CD4-positive, alpha-beta T cell treated with Interleukin-17A for 1 hour (primary cell): ENCODE results near the gene GPATCH8.
"Not testable (repeated sequence)": the region's sequence is repeated elsewhere in the genome, so short reads cannot be mapped to it uniquely, and the experiment has no call there.

Experiments used
- DNase-seq: peaks from one replicate; pipeline ENCODE4 v3.0.0-alpha.2; 2020

Gene GPATCH8

DNA sequence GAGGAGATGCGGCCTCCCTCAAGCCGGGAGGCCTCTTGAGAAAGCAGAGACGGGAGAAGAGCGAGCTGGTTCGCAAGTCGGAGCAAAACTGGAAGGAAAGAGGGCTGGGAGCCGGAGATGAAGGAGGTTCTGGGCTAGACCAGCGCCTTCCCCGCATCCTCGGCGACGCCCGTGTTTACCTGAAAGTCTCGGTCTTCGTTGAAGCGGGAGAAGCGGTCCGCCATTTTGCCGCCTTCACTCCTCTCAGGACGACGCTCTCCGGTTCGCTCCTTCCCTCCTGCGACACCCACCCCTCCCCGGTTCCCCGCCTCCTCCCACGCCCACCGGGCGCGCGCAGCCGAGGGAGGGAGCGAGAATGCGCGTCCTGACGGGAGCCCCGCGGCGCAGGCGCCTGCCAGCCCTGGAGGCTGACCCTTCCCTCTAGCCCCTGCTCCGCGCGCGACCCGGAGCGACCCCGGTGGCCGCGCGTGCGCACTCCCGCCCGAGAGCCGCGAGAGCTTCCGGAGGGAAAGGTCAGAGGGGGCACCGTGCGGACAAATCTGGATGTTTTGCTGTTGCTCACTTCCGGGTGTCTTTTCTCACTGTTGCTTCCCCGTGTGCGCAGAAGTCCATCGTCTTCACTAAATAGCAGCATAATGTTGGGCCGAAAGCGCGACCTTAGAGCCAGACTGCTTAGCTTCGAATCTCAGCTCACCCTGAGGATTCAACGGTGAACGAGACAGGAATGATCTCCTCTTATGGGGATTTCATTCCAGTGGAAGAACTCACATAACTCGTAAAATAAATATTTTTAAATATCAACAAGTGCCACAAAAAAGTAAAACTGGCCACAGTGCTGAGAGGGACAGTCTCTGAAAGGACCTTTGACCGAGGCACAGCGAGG is at the start of gene GPATCH8:
Gene GPATCH8, minus strand, starts transcription at position 260 of the 883 bp plus-strand sequence. Its CDS starts 36 bp downstream, at position 224.
- DNase-seq = peak; percentile 97

DNA sequence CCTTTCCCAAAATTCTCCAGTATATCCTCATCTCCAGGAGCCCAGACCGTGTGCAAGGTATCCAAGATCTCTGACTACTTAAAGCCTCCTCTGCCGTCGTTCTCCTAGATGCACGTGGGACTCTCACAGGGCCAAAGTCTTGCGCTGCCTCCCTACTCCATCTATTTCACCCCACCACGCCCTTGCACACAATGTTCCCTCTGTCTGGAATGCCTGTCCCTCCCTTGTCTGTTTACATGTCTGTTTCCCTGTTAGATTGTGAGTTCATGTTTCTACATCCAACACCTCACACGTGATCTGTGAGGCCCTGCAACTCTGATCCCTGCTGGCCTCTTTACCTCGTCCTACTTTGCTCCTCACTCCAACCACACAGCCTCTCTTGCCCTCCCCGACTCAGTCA is 49.2 kb upstream of the GPATCH8 start:
- DNase-seq = no peak

DNA sequence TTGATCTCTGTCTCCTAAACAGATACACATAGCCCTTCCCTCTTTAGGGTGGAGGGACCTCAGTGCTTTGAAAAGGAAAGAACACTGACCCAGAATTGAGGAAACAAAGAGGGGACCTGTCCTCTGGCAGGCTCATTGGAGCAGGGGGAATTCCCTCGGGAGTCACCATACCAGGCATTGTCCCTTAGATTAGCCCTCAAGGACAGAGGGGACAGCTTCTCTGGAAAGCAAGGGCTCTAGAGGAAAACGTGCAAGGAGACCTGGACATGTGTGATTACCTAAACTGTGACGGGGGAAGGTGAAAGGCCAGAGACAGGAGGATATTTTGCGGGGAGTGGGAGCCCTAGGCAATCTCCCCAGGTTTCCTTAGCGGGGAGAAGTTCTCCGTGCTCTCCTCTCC is 46.5 kb upstream of the GPATCH8 start:
- DNase-seq = no peak

DNA sequence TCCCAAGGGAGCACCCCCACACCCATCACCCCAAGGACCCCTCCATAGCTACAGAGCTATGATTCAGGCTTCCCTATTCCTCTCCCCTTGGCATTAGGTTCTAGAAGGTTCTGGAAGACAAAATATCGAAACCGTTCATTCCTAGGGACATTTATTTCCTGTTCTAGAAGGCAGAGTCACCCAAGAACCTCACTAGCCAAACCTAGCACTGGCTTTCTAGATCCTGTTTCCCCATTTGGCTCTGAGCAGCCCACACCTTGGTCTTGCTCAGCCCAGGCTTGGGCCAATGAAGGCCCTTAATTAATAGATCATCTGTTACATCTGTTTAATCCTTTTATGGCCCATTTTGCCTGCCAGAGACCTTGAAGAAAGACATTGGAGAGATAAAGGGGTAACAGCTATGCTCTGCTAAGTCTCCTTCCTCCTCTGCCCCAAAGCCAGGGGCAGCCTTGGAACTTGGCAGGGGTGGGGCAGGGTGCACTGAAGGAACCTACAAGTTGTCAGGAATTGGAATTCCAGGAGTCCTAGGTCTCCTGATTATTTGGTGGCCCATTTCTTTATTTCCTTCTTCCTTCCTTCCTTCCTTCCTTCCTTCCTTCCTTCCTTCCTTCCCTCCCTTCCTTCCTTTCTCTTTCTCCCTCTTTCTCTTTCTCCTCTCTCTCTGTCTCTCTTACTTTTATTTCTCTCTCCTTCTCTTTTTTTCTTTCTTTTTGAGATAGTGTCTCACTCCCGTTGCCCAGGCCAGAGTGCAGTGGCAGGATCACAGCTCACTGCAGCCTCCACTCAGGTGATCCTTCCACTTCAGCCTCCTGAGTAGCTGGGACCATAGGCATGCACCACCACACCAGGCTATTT is 45.4 kb upstream of the GPATCH8 start:
- no peak for DNase-seq

DNA sequence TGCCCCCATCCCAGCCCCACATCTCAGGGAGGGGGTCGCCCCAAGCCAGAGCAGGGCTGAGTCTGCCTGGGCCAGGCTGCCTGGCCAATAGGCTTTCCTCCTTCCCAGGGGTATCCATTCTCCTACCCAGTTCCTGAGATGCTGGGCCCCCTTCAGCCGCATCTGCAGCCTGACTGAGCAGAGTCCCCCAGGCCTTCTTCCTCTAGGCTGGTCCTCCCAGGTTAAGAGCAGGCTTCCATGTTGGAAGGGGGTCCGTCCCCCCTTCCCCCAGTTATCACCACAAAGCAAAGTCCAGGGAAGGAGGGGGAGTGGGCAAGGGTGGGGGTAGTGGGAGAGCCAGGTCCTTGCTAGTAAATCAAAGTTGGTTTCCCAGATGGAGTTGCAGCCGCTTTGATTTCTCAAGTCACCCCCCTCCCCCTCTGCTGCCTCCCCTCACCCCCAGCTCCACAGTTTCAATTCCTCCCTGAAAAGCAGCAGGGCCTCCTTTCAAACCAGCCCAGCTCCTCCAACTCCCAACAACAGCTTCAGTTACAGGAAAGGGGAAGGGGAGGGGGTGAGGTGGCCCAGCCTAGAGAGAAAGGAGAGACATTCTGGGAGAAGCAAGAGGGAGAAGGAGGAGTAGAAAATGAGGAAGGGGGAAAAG is 44.5 kb upstream of the GPATCH8 start:
- no peak for DNase-seq

DNA sequence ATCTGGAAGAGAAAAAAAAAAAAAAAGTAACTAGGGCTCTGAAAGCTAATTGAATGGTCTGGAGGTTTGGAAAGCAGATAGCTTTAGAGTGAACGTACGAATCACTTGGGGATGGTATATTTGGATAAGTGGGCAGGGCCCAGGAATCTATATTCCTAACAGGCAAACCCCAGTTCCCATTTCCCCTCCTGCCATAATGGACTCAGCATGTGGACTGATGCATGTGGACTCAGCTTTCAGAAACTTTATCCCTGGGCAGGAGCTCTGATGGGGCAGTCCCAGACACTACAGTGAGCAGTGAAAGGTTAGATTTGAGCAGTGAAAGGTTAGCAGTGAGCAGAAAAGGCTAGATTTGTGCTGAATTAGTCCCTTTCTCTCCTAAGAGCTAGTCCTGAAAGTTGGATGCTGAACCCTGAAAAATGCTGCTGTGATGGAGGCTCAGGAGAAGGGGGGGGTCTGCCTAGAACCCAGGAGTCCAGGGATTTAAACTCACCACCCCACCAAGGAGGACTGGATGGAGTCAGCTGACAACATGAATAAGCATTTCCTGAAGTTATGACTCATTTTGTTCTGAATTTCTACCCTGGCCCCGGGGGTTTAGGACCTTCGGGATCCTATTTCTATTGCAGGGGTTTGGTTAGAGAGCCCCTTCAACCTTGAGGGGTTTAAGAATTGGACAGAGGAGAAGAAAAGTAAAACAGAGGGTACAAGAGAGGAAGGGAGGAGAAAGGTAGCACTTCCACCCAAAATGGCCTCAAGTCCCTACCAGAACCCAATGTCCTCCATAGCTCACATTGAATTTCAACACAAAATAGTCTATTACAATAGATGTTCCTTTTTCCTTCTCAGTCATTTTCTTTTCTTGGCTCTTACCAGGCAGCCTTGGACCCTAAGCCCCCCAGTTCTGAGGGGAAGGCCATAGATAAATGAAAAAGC is 43.7 kb upstream of the GPATCH8 start:
- DNase-seq = no peak

DNA sequence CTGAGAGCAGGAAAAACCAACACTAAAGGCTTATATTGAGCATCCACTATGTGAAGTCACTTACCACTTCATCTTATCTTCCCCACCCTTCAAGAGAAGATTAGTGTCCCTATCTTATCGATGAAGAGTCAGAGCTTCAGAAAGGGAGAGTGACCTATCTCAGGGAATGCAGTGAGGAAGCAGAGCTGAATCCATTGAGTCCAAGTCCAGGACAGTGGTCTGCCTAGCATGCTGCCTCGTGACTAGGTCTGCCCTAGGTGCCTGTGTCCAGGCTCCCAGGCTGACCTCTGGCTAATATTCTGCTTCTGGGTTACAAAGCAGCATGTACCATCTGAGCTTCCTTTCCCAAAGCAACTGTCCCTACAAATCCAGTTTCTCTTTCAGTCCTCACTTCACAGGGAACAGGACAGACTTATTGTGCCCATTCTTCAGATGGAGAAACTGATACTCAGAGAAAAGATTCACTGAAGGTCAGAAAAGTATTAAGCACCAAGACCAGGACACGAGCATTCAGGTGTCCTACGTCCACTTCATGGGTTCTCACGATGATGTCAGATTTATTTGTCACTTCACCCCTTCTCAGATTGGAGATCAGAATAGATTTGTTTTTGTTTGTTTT is 40.8 kb upstream of the GPATCH8 start:
- no peak for DNase-seq

DNA sequence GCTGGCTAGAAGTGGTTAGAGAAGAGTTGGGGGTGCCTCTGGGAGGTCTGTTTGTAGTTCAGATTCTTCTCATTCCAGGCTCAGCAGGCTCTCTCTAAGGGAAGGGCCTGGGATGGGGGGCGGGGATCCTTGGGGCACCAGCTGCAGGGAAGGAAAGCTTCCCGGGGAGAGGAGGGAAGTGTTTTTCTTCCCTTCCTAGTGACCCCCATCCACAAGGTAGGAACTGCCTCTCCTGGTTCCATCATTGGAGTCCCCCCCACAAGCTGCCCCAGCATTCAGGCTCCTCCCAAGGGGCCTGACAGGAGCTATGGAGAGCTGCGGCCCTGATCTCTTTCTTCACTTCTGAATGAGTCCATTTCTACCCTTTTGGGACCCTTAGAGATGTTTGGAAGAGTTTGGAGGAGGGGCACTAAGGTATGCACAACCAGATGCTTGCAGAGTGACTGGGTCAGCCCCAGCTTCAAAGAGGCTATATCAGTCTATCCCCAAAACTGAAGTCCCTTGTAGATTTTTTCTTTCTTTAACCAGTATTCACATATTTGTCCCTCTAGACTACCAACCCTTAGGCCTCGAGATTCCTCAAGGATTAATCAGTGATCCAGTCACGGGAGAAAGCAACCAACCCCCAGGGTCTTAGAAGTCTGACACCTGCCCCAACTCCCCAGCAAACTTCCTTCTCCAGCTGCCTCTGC is 40.2 kb upstream of the GPATCH8 start:
- DNase-seq = no peak

DNA sequence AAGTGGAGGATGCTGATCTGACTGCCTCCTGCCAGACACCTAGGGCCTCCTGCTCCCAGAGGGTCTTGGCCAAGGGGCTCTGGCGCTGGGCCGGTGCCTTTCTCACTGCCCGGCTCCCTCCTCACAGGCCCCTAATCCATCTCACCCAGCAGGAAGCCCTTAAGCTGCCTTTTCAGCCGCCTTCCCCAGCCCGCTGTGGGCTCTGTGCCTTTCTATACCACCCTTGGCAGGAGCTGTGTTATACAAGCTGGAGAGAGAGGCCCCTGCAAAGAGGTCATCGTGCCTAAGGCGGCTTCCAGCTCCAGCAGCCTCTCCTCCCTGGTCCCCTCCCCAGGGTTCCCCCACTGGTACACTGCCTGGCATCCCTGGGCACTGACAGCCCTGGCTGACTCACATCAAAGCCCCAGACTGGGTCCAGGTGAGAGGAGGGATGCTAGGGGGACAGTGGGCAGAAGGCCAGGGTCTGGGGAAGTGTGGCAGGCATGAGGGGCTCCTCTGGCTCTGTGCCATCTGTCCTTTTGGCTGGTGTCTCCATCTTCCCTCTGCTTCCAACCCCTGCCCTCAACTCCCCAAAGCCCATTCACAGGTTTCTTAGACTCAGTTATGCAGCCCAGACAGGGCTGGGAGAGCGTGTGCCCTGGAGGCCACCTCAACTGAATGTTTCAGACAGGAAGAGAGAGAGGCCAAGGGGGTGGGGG is 38.8 kb upstream of the GPATCH8 start:
- DNase-seq = no peak

DNA sequence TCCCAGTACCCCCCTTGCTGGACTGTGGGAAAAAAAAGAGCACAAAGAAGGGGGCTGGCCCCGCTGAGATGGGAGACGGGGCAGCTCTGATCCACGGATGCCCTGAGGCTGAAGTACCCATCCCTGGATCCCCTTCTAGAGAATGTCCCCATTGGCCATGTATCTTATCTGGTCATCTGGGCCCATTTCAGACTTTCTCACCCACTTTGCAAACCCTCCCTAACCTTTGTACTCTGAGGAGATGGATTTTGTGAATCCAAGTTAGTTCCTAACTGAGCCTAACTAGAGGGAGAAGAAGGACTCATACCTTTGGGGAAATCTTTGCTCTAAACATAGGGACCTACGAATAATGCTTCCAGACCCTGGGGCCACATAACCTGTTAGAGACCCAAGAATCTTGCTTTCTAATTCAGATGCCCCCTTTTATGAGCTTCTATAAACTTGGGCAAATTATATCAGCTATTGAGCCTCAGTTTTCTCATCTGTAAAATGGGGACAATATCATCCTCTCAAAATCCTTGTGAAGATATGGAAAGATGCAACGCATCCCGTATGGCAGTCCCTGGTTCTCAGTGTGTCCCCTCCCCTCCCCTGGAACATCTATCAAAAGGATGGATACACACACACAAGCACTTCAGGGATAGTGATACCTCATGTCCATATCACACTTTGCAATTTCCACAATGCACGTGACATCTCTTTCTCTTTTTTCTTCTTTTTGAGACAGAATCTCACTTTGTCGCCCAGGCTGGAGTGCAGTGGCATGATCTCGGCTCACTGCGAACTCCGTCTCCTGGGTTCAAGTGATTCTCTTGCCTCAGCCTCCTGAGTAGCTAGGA is 37.3 kb upstream of the GPATCH8 start:
- no peak for DNase-seq

DNA sequence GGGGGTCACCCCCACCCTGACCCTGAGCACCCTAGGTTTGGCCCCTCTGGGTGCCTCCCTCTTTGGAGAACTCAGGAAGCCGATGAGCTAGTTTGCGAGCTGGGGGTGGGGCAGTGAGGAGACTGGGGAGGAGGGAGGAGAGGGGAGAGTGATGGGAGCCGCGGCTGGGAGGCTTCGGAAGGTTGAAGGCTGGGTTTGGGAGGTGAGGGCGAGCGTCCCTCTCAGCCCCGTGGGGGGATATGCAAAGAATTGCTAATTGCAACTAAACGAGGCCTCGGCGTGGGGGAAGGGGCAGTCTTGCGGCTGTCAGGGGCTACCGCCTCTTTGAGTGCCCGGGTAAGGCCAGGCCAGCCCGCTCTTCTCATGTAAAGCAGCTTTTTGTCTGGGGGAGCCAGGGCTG is 36.5 kb upstream of the GPATCH8 start:
- DNase-seq = no peak

DNA sequence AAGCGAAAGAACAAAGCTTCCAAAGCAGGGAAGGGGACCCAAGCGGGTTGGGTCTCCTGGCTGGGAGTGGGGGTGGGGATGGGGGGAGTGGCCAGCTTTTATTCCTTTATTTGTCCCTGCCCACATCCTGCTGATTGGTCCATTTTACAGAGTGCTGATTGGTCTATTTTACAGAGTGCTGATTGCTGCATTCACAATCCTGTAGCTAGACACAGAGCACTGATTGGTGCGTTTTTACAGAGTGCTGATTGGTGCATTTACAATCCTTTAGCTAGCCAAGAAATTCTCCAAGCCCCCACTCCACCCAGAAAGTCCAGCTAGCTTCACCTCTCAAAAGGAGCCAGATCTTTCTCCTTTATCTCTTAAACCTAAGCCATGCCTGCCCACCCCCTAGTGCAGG is 34.7 kb upstream of the GPATCH8 start:
- not testable (repeated sequence) for DNase-seq

DNA sequence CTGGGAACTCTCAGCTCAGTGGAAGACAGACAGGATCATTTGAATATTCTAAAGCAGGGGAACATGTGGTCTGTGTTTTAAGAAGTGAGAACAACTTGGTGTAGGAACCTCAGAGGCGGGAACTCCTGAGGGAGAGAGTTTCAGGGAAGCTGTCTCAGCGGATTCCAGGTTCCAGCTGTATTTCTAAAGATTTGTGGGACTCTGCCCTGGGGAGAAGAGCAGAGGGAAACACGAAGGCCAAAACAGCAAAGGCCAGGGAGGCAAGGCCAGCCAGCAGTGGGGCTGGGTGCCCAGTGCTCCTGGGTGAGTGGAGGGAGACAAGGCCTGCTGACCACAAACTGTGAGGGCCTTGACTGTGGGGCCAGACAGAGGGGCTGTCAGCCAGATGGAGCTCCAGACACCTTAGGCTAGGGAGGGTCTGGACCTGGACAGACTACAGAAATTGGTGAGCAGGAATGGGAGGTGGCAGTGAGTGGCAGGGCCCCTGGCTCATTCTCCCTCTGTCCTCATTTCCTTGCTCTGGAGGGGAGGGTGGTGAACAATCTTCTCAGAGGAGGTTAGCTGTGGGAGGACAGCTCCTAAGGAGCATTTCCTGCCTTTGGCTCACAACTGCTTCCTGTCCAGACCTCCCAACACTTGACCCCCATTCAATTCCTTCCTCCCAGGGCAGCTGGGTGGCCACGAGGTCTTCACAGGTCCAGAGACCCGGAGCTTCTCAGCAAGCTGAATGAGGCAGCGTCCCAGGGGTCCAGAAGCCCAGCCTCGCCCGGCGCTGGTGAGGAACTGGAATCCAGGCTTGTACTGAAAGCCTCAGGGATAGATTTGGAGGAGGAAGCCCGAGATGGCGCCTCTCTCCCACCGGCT is 33.1 kb upstream of the GPATCH8 start:
- DNase-seq = no peak

DNA sequence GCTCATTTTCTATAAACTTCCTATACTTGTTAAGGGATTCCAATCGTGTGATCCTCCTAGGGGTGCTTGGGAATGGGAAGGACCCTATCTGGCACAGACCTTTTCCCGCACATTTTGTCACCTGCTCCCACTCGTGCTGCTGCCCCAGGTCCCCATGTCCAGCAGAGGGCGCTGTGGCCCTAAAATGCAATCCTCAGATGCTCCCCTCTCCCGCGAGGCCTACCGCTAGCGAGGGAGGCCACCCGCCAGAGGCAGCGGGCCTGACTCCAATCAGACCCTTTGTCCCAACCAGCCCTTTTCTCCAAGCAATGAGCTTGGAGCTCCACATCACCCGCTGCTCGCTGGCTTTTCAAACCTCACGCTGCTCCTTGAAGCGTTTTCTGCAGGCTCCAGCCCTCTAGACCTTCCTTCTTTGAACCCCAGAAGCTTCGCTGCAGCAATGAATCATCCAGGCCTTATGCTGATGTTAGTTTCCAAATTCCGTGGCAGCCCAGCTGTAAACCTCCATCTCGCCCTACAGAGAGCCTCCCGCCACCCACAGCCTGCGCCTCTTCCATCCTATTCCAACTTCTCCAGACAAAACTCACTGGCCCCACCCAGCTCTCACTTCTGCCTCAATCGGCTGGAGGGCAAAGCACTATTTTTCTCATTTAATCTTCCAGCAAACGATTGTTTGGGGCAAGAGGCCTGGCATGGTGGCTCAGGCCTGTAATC is 30.5 kb upstream of the GPATCH8 start:
- peak; percentile 81 for DNase-seq

DNA sequence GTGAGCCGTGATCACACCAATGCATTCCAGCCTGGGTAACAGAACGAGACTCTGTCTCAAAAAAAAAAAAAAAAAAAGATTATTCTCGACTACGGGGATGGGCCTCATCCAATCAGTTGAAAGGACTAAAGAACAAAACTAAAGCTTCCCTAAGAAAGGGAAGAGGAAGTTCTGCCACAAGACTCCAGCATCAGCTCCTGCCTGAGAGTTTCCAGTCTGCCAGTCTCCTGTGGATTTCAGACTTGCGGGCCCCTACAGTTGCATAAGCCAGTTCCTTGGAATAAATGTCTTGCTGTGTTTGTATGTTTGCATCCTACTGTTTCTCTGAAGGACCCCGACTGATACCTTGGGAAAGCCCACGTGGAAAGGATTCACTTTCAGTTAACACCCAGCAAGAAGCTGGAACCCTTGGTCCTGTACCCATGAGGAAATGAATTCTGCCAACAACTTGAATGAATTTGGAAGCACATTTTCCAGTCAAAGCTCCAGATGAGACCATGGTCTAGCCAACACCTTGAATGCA is 27.8 kb upstream of the GPATCH8 start:
- DNase-seq = no peak

DNA sequence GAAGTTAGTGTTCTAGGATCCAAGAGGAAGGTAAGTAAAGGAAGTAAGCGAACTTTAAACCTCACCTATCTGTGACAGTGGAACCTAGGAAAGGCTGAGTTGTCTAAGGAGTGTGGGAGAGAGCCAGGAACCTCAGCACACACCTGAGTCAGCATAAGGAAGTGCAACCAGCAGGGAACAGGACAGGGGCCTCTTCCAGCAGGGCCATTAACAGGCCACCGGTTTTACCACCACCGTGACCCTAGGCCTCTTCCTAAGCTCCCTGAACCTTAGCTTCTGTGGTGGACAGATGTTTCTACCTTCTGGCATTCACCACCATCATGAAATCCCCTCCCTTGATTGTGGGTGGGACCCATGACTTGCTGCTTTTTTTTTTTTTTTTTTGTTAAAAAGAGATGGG is 26.7 kb upstream of the GPATCH8 start:
- no peak for DNase-seq

DNA sequence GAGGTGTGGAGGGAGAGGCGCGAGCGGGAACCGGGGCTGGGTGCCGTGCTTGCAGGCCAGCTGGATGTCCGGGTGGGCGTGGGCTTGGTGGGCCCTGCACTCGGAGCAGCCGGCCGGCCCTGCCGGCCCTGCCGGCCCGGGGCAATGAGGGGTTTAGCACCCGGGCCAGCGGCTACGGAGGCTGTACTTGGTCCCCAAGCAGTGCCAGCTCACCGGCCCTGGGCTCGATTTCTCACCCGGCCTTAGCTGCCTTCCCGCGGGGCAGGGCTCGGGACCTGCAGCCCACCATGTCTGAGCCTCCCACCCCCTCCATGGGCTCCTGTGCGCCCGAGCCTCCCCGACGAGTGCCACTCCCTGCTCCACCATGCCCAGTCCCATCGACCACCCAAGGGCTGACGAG is 24.7 kb upstream of the GPATCH8 start:
- no peak for DNase-seq

DNA sequence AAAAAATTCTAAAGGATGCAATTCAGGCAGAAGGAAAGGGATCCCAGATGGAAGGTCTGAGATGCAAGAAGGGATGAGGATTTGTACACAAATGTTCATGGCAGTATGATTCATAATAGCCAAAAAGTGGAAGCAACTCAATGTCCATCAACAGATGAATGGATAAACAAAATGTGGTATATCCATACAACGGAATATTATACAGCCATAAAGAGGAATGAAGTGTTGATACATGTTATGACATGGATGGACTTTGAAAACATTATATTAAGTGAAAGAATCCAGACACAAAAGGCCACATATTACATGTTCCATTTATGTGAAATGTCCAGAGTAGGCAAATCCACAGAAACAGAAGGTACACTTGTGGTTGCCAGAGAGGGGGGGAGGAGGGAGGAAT is 23.9 kb upstream of the GPATCH8 start:
- no peak for DNase-seq
